Activated naive CD4-positive, alpha-beta T cell treated with anti-CD3 and anti-CD28 coated beads, Interleukin-2, amount 10 ng/mL, durations not matched to agents 7 days and 5 days (primary cell): ENCODE data around the gene AP2A1.

Experiments
- CTCF ChIA-PET: fragments of 350-600 bp; sonication (Branson Sonifier 250); formaldehyde crosslinking; loops from one replicate; lab custom pipeline; 2021; ENCODE audit warnings: antibody characterized with exemption; lab: Charles Lee
- DNase-seq: peaks from one replicate; pipeline ENCODE4 v3.0.0-alpha.2; 2020
- H3K27ac Mint-ChIP-seq: one replicate; pipeline ENCODE4 v1.8.0; 2021; ENCODE audit warnings: mild to moderate bottlenecking, moderate library complexity, mixed read lengths
- H3K27me3 Mint-ChIP-seq: one replicate; pipeline ENCODE4 v1.8.0; 2021; ENCODE audit warnings: mild to moderate bottlenecking, mixed read lengths
- H3K36me3 Mint-ChIP-seq: one replicate; pipeline ENCODE4 v1.8.0; 2021; ENCODE audit warnings: mixed read lengths
- H3K4me1 Mint-ChIP-seq: one replicate; pipeline ENCODE4 v1.8.0; 2021; ENCODE audit warnings: mixed read lengths
- H3K4me3 Mint-ChIP-seq: one replicate; pipeline ENCODE4 v1.8.0; 2021; ENCODE audit warnings: mild to moderate bottlenecking, moderate library complexity, mixed read lengths
- H3K9me3 Mint-ChIP-seq: one replicate; pipeline ENCODE4 v1.8.0; 2021; ENCODE audit warnings: mixed read lengths

The AP2A1 gene

GRCh38 chr19:49837009-49837310 lies 70.2 kb downstream of the AP2A1 start:
- no peak overlapping the region for H3K27ac Mint-ChIP-seq
- H3K4me1 Mint-ChIP-seq, result peaks cover 11% of the 10 kb centered on the region
- CTCF ChIA-PET, result no interaction called here

DNA sequence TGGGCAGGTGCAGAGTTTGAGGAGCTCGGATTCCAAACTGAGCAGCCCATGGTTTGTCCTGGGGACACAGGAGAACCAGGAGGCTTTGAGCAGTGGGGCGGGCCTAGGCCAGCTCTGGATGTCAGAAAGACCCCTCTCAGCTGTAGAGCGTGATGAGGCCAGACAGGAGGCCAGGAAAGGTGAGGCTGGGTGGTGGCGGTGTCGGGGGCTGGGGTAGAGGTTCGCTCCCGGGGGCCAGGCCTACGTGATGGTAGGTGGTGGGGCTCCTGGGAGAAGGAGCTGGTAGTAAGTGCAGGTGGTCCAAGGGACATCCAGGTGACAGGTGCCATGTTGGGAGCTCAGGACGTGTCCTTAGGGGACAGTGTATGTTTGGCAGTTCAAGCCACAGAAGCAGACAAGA lies 70.6 kb downstream of the AP2A1 start:
- H3K4me3 Mint-ChIP-seq, result no peak overlapping the region
- peaks cover 41% of the 10 kb centered on the region for H3K36me3 Mint-ChIP-seq
- no peak for DNase-seq
- CTCF ChIA-PET, result no interaction called here
- H3K4me1 Mint-ChIP-seq, result peaks cover 6% of the 10 kb centered on the region
- H3K9me3 Mint-ChIP-seq, result no peaks in the 10 kb centered on the region
- no peak overlapping the region for H3K27ac Mint-ChIP-seq
- H3K27me3 Mint-ChIP-seq, result no peaks in the 10 kb centered on the region

More at GRCh38 chr19:49837009-49837310, 70.2 kb downstream of the AP2A1 start:
- DNase-seq, result no peak
- Mint-ChIP-seq H3K27me3 (no peaks in the 10 kb centered on the region), H3K4me3 (no peak overlapping the region), H3K9me3 (no peaks in the 10 kb centered on the region), H3K36me3 (peaks cover 44% of the 10 kb centered on the region)

GRCh38 chr19:49838885-49839588 lies 72.2 kb downstream of the AP2A1 start:
- Mint-ChIP-seq H3K4me1 (no peaks in the 10 kb centered on the region), H3K27me3 (no peaks in the 10 kb centered on the region), H3K4me3 (no peak overlapping the region), H3K9me3 (no peaks in the 10 kb centered on the region), H3K27ac (no peak overlapping the region), H3K36me3 (peaks cover 33% of the 10 kb centered on the region)
- DNase-seq, result no peak
- CTCF ChIA-PET, result no interaction called here

GRCh38 chr19:49839713-49840112 lies 72.9 kb downstream of the AP2A1 start:
- H3K27me3 Mint-ChIP-seq, result no peaks in the 10 kb centered on the region
- H3K9me3 Mint-ChIP-seq, result no peaks in the 10 kb centered on the region
- CTCF ChIA-PET, result no interaction called here
- H3K4me3 Mint-ChIP-seq, result no peak overlapping the region
- no peak for DNase-seq
- H3K36me3 Mint-ChIP-seq, result peaks cover 31% of the 10 kb centered on the region
- H3K27ac Mint-ChIP-seq, result no peak overlapping the region
- H3K4me1 Mint-ChIP-seq, result no peaks in the 10 kb centered on the region

- Mint-ChIP-seq H3K4me1 (no peaks in the 10 kb centered on the region), H3K27ac (no peak overlapping the region), H3K27me3 (no peaks in the 10 kb centered on the region), H3K9me3 (no peaks in the 10 kb centered on the region), H3K36me3 (peaks cover 26% of the 10 kb centered on the region), H3K4me3 (no peak overlapping the region)
- no peak for DNase-seq
- CTCF ChIA-PET, result no interaction called here
Measured at GRCh38 chr19:49840321-49840720, 73.5 kb downstream of the AP2A1 start.

DNA sequence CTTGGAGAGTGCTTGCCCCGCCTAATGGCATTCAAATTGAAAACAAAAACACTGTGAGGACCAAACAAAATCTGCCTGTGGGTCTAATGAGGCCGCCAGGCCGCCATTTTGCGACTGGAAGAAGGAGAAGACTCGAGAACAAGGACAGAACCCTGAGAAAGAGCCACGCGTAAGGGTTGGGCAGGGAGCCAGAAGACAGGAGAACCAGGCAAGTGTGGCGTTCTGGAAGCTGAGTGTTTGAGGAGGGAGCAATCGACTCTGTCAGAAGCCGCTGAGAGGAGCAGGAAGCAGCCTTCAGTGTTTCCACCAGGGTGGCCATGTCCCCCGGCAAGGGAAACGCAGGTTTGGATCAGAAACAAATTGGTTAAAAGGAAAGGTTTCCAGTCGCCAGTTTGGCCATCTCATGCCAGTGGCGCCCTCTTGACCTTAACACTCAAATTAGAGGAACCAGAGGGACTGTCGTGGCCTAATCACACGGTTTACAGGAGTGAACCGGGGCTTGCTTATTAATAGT lies 74.0 kb downstream of the AP2A1 start:
- no peak overlapping the region for H3K27ac Mint-ChIP-seq
- peaks cover 2% of the 10 kb centered on the region for H3K27me3 Mint-ChIP-seq
- H3K4me1 Mint-ChIP-seq, result no peaks in the 10 kb centered on the region
- CTCF ChIA-PET, result no interaction called here
- H3K4me3 Mint-ChIP-seq, result no peak overlapping the region
- no peaks in the 10 kb centered on the region for H3K9me3 Mint-ChIP-seq
- DNase-seq, result no peak
- peaks cover 26% of the 10 kb centered on the region for H3K36me3 Mint-ChIP-seq

- no peak overlapping the region for H3K27ac Mint-ChIP-seq
- DNase-seq, result no peak
- CTCF ChIA-PET, result no interaction called here
Measured at GRCh38 chr19:49843265-49843664, 76.5 kb downstream of the AP2A1 start.

GRCh38 chr19:49844138-49845095 lies 77.6 kb downstream of the AP2A1 start:
- Mint-ChIP-seq H3K4me1 (peaks cover 20% of the 10 kb centered on the region), H3K4me3 (no peak overlapping the region), H3K27ac (no peak overlapping the region), H3K36me3 (peaks cover 11% of the 10 kb centered on the region), H3K27me3 (peaks cover 4% of the 10 kb centered on the region), H3K9me3 (peaks cover 3% of the 10 kb centered on the region)
- no peak for DNase-seq
- CTCF ChIA-PET, result interaction anchor here (0.7 kb wide), 1 partner anchor 49 kb away, joined by 3 read pairs; no protein-coding TSS in a partner anchor

More at GRCh38 chr19:49843265-49843664, 76.5 kb downstream of the AP2A1 start:
- Mint-ChIP-seq H3K36me3 (peaks cover 17% of the 10 kb centered on the region), H3K4me3 (no peak overlapping the region), H3K27me3 (peaks cover 4% of the 10 kb centered on the region), H3K4me1 (peaks cover 9% of the 10 kb centered on the region), H3K9me3 (no peaks in the 10 kb centered on the region)

DNA sequence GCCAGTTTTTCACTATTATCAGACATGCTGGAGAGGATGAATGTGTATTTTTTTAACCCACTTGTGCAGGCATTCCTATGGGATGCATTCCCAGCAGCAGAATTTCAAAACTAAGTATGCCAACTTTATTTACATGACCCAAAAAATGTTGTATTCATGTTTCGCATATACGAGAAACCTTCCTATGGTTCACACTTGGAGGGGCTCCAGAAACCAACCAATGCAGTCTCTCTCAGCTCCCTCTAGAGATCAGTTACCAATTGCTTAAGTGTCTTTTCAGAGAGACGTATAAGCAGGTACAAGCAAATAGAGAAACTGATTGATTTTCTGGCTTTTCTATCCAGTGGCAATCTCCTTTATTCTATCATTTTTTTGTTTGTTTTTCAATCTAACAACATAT lies 78.6 kb downstream of the AP2A1 start:
- no peak overlapping the region for H3K4me3 Mint-ChIP-seq
- H3K4me1 Mint-ChIP-seq, result peaks cover 27% of the 10 kb centered on the region
- peaks cover 3% of the 10 kb centered on the region for H3K9me3 Mint-ChIP-seq
- CTCF ChIA-PET, result interaction anchor here (0.7 kb wide), 1 partner anchor 48 kb away, joined by 3 read pairs; no protein-coding TSS in a partner anchor
- DNase-seq, result no peak
- H3K27me3 Mint-ChIP-seq, result peaks cover 4% of the 10 kb centered on the region
- peaks cover 8% of the 10 kb centered on the region for H3K36me3 Mint-ChIP-seq
- no peak overlapping the region for H3K27ac Mint-ChIP-seq

- no peak overlapping the region for H3K4me3 Mint-ChIP-seq
- peaks cover 27% of the 10 kb centered on the region for H3K4me1 Mint-ChIP-seq
- CTCF ChIA-PET, result no interaction called here
- peaks cover 3% of the 10 kb centered on the region for H3K9me3 Mint-ChIP-seq
- peaks cover 4% of the 10 kb centered on the region for H3K36me3 Mint-ChIP-seq
- no peak overlapping the region for H3K27ac Mint-ChIP-seq
- DNase-seq, result no peak
- peaks cover 4% of the 10 kb centered on the region for H3K27me3 Mint-ChIP-seq
Measured at GRCh38 chr19:49846408-49846807, 79.6 kb downstream of the AP2A1 start.

GRCh38 chr19:49847731-49848696 lies 81.2 kb downstream of the AP2A1 start:
- peak; percentile 38 for DNase-seq
- H3K4me3 Mint-ChIP-seq, result peak overlapping the region; percentile 60
- peaks cover 10% of the 10 kb centered on the region for H3K36me3 Mint-ChIP-seq
- H3K4me1 Mint-ChIP-seq, result peaks cover 38% of the 10 kb centered on the region
- peaks cover 3% of the 10 kb centered on the region for H3K9me3 Mint-ChIP-seq
- H3K27ac Mint-ChIP-seq, result peak overlapping the region; percentile 0
- peaks cover 17% of the 10 kb centered on the region for H3K27me3 Mint-ChIP-seq
- CTCF ChIA-PET, result interaction anchor here (1.2 kb wide), 2 partner anchors 71 to 130 kb away, joined by 3 to 4 read pairs; no protein-coding TSS in a partner anchor

DNA sequence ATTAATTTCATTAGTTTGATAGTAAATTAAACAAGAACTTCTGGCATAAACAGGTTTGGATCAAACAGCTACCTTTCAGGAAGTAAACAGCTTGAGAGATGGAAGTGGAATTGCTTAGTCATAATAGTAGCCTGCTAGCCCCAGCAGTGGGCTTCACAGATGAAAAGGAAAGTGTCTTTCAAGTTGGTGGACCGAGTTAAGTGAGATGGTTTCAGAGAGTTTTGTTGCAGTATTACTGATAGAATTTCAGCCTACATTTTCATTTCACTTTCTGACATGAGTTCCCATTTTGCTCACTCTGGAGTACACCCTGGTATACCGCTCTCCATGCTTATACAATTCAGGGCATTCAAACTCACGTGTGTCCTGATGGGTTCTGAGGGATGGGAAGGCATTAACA lies 82.1 kb downstream of the AP2A1 start:
- H3K27ac Mint-ChIP-seq, result peak overlapping the region; percentile 77
- peaks cover 40% of the 10 kb centered on the region for H3K4me1 Mint-ChIP-seq
- H3K9me3 Mint-ChIP-seq, result peaks cover 3% of the 10 kb centered on the region
- H3K36me3 Mint-ChIP-seq, result peaks cover 11% of the 10 kb centered on the region
- peak overlapping the region; percentile 60 for H3K4me3 Mint-ChIP-seq
- CTCF ChIA-PET, result interaction anchor here (1.2 kb wide), 1 partner anchor 131 kb away, joined by 3 read pairs; no protein-coding TSS in a partner anchor
- H3K27me3 Mint-ChIP-seq, result peaks cover 22% of the 10 kb centered on the region
- no peak for DNase-seq

DNA sequence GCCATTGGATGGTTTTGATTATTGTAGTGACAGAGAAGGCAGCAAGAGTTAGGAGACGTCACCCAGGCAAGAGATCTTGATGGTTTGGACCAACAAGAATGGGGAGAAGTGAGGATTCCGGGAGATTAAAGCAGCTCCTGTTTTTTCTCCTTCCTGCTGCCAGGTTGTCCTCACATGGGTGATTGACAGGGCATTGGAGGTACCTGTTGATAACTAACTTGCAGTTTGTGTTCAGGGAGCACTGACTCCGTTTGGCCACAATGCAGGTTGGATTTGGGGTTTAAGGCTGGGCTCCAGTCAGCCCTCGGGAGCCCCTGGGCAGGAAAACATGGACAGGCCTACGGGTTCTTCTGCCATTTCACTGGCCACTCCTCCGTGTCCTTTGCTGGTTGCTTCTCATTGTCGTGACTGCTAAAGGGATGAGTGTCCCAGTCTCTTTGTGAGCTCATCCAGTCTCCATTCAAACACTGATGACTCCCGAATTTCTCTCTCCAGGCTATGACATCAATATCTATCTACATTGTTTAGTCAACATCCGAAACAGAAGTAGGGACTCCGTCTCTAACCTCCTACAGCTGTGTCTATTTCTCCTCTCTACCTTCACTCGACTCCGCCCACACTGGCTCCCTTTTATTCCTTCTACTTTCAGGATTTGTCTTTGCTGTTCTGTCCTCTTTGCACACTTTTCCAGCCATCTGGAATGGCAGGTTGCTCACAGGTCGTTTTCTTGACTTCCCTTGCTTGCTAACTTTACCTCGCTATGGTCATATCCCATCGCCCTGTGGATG lies 82.8 kb downstream of the AP2A1 start:
- Mint-ChIP-seq H3K4me1 (peaks cover 40% of the 10 kb centered on the region), H3K4me3 (peak overlapping the region; percentile 90), H3K27me3 (peaks cover 22% of the 10 kb centered on the region), H3K36me3 (peaks cover 11% of the 10 kb centered on the region), H3K9me3 (peaks cover 3% of the 10 kb centered on the region), H3K27ac (peak overlapping the region; percentile 77)
- DNase-seq, result no peak
- CTCF ChIA-PET, result interaction anchor here (0.9 to 1.4 kb wide), 3 partner anchors 14 to 132 kb away, joined by 3 read pairs; no protein-coding TSS in a partner anchor
